Measurements from ENCODE around the gene CLDN5. TPM values are rescaled to one million over a fixed set of nuclear protein-coding genes. Genes with fewer than 3 reads are reported as not detected.
A peak's percentile ranks its signal among the peaks of the same experiment; 100 is the strongest.

Gene CLDN5
- total and polyA plus RNA-seq, 2 of the 4 experiments (the other 2 are of a cell fraction): 0.18 to 0.21 TPM

DNA sequence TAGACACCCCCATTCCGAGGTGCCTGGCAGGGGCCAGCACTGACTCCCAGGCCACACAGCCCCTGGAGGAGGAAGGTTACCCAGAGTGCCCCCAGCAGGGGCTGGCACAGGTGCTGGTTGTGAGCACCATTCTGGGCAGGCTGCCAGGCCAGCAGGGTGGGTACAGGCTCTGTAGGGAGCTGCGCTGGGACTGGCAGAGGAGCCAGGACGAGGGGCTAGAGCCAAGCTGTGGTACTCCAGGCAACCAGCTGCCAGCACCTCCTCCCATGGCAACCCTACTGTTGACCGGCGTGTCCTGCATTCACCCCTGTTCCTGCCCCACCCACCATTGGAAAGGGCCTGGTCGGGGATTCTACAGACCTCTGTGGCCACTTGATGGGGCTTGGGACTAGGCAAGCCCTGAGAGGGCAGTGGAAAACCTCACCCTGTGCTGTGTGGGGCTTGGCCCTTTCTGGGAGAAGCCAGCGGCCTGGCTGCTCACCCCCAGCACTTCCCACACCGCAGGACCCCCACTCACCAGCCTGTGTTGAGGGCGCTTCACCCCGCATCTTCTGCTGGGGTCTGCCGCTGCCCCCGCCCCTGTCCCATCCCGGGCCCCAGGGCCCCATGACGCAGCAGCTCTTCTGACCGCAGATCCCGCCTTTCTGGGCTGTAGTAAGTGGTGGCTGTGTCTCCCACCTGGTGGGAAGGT, 1.9 kb downstream of the CLDN5 start:
- no peak overlapping the region for H3K4me3 ChIP-seq (ENCODE audit: insufficient read depth, low read depth, low read length)
- ChIA-PET CTCF (interaction anchor here (0.5 kb wide), 1 partner anchor 32 kb away, joined by 3 read pairs; no protein-coding TSS in a partner anchor), POLR2A (ENCODE audit: unreplicated experiment) (no interaction called here)
- H2AFZ ChIP-seq (replicated peaks; ENCODE audit: low read length, poor library complexity): no peak overlapping the region
- H3K9ac ChIP-seq (ENCODE audit: low read depth, low read length): no peak overlapping the region
- in situ Hi-C loops (cut with MboI; ENCODE audit: low sequenced_read_pairs): no loop called here
- no peak overlapping the region for H3K56ac ChIP-seq (ENCODE audit: extremely low read depth, insufficient read depth, low read length)
- H2BK15ac ChIP-seq (ENCODE audit: low read depth, low read length): no peak overlapping the region
- intact Hi-C loops (cut with micrococcal nuclease): no loop called here
- H3K23ac ChIP-seq (ENCODE audit: low read depth, low read length): no peak overlapping the region
- H3K4me1 ChIP-seq (ENCODE audit: control insufficient read depth, insufficient read depth, low read length): no peaks in the 10 kb centered on the region; the same call in 1 of the 2 replicates
- H2BK5ac ChIP-seq (ENCODE audit: low read depth, low read length, poor library complexity, severe bottlenecking): no peak overlapping the region
- dilution Hi-C loops (cut with HindIII; ENCODE audit: low sequenced_read_pairs, unreplicated experiment): no loop called here
- no peak overlapping the region for H3K18ac ChIP-seq (ENCODE audit: low read depth, low read length)
- H2AK5ac ChIP-seq (ENCODE audit: low read depth, low read length): no peak overlapping the region
- H3K9me3 ChIP-seq (ENCODE audit: control insufficient read depth, insufficient read depth, low read length): no peaks in the 10 kb centered on the region
- DNase-seq: no peak
- WGBS, 2 experiments (ENCODE audit: extremely low coverage in 2 of 2, insufficient read length in 1 of 2): 54% methylated on average over 3 of the region's 16 CpGs; no CpG with 5 or more reads in 1 of the 2 experiments
- H3K27me3 ChIP-seq (ENCODE audit: control insufficient read depth, insufficient read depth, low read length): peaks cover 17% of the 10 kb centered on the region
- H3K4ac ChIP-seq (ENCODE audit: low read depth, low read length): no peak overlapping the region
- H2BK20ac ChIP-seq (ENCODE audit: low read depth, low read length): no peak overlapping the region
- no peaks in the 10 kb centered on the region for H3K36me3 ChIP-seq (ENCODE audit: control insufficient read depth, insufficient read depth, low read length)
- H3K4me2 ChIP-seq (ENCODE audit: low read depth, low read length): no peak overlapping the region
- ATAC-seq (ENCODE audit: low read depth): no peak
- peaks cover 4% of the 10 kb centered on the region; the same call in 1 of the 2 replicates for H4K20me1 ChIP-seq (ENCODE audit: insufficient read depth, low read length)
- peak overlapping the region; percentile 78 for H2AK9ac ChIP-seq (replicated peaks; ENCODE audit: low read depth, low read length, poor library complexity)
- H4K91ac ChIP-seq (ENCODE audit: insufficient read depth, low read depth, low read length): no peak overlapping the region
- no peak overlapping the region for H3K27ac ChIP-seq (ENCODE audit: insufficient read depth, low read length)
- TF ChIP-seq MAFK (IDR thresholded peaks at IDR 0.05; ENCODE audit: low read depth, low read length): no peak
- no peak for TF ChIP-seq BHLHE40 (IDR thresholded peaks at IDR 0.05; ENCODE audit: low read depth, low read length)
- no peaks in the 10 kb centered on the region for H3K9me1 ChIP-seq (ENCODE audit: insufficient read depth, low read length)
- no peak overlapping the region for H3K14ac ChIP-seq (replicated peaks; ENCODE audit: low read depth, low read length)
- no TSS peak for BruUV-seq (replicated peaks)
- no peak overlapping the region for H4K5ac ChIP-seq (ENCODE audit: low read depth, low read length)
- no peak overlapping the region for H2BK120ac ChIP-seq (ENCODE audit: low read depth, low read length)
- no peak overlapping the region for H4K8ac ChIP-seq (ENCODE audit: low read depth in 2 of 2, low read length in 2 of 2)
- no peaks in the 10 kb centered on the region for H3K79me1 ChIP-seq (ENCODE audit: low read depth in 1 of 2, low read length in 2 of 2)
